Gastrocnemius medialis (tissue), 4 donors: ENCODE measurements around the gene CHRD. TPM values are rescaled to one million over a fixed set of nuclear protein-coding genes. Genes with fewer than 3 reads are reported as not detected.

Experiments
- ATAC-seq, 2 donors: fragments of 150-250 bp; one replicate each; pipeline ENCODE4 v1.9.1; 2016
- DNase-seq, 2 donors: peaks; one replicate each; pipeline ENCODE4 v3.0.0-alpha.2; 2019
- H3K27ac ChIP-seq, 4 donors: fragments of 200-600 bp; sonication (generic); 1 replicate in 1 of 4; 2 replicates in 3 of 4; pipeline ENCODE4 v1.5.1; 2016 to 2018; ENCODE audit warnings: mild to moderate bottlenecking in 2 of 4, moderate library complexity in 1 of 4
- H3K27me3 ChIP-seq, 3 donors: fragments of 200-600 bp; sonication (generic) in 2 of 3; 1 replicate in 1 of 3; 2 replicates in 2 of 3; pipeline versions ENCODE4 v1.5.1 to v1.6.0; 2016 to 2019; ENCODE audit warnings: mild to moderate bottlenecking in 1 of 3, moderate library complexity in 1 of 3
- H3K36me3 ChIP-seq, 2 donors: fragments of 200-600 bp; sonication (generic) in 1 of 2; one replicate each; pipeline ENCODE4 v1.5.1; 2017 to 2018
- H3K4me1 ChIP-seq, 2 donors: fragments of 200-600 bp; sonication (generic) in 1 of 2; one replicate each; pipeline ENCODE4 v1.5.1; 2016 to 2017; ENCODE audit warnings: mild to moderate bottlenecking in 2 of 2
- H3K4me3 ChIP-seq, 4 donors: fragments of 200-600 bp; sonication (generic) in 3 of 4; 1 replicate in 1 of 4; 2 replicates in 3 of 4; pipeline ENCODE4 v1.5.1; 2016 to 2019; ENCODE audit warnings: mild to moderate bottlenecking in 2 of 4
- H3K9me3 ChIP-seq, 3 donors: fragments of 200-600 bp; sonication (generic) in 2 of 3; 1 replicate in 1 of 3; 2 replicates in 2 of 3; pipeline ENCODE4 v1.5.1; 2016 to 2019
- POLR2A ChIP-seq, 2 donors: fragments of 450-650 bp; IDR thresholded peaks; one replicate each; pipeline ENCODE4 v1.6.1; 2017; ENCODE audit warnings: antibody characterized with exemption in 2 of 2, mild to moderate bottlenecking in 2 of 2, moderate library complexity in 2 of 2
- in situ Hi-C, 4 donors: fragments of 200-750 bp; cut with MboI; loops; one replicate each; pipeline versions ENCODE4 v1.15.0 to v1.8.0; 2017; ENCODE audit warnings: low sequenced_read_pairs in 4 of 4
- intact Hi-C: fragments of 100-400 bp; cut with DNase I; formaldehyde crosslinking; loops from one replicate; pipeline ENCODE4 v1.15.1; 2023; ENCODE audit warnings: low total_unique reads
- total RNA-seq, 4 donors: library from RNA; depleted of rRNA; stranded (reverse); fragments of >200 nt; gene quantifications; one replicate each; pipeline versions ENCODE4 v1.1.0 to v1.2.3, GENCODE V29; 2016
- TF ChIP-seq, protein P1 (sequence below), 5 experiments: fragments of 450-650 bp in 3 of 5; fragments of 200-600 bp in 2 of 5; sonication (generic) in 2 of 5; IDR thresholded peaks in 4 of 5; conservative IDR thresholded peaks in 1 of 5; 1 replicate in 4 of 5; 2 replicates in 1 of 5; pipeline ENCODE4 v1.5.1; 2016 to 2019; ENCODE audit warnings: antibody characterized with exemption in 5 of 5, mild to moderate bottlenecking in 3 of 5, moderate library complexity in 3 of 5

The CHRD gene
- total RNA-seq, 4 donors from 2014 or later, result 2.6 to 5.7 (median 3.4) TPM

GRCh38 chr3:184387174-184387714, 7.4 kb downstream of the CHRD start:
- DNase-seq (no peak), ATAC-seq (no peak)
- Histone ChIP-seq H3K9me3 (no peaks in the 10 kb centered on the region), H3K27ac (no peak overlapping the region), H3K4me3 (no peak overlapping the region), H3K4me1 (no peaks in the 10 kb centered on the region), H3K36me3 (no peaks in the 10 kb centered on the region), H3K27me3 (no peaks in the 10 kb centered on the region)
- intact Hi-C loops, result no loop called here
- TF ChIP-seq, protein P1, sequence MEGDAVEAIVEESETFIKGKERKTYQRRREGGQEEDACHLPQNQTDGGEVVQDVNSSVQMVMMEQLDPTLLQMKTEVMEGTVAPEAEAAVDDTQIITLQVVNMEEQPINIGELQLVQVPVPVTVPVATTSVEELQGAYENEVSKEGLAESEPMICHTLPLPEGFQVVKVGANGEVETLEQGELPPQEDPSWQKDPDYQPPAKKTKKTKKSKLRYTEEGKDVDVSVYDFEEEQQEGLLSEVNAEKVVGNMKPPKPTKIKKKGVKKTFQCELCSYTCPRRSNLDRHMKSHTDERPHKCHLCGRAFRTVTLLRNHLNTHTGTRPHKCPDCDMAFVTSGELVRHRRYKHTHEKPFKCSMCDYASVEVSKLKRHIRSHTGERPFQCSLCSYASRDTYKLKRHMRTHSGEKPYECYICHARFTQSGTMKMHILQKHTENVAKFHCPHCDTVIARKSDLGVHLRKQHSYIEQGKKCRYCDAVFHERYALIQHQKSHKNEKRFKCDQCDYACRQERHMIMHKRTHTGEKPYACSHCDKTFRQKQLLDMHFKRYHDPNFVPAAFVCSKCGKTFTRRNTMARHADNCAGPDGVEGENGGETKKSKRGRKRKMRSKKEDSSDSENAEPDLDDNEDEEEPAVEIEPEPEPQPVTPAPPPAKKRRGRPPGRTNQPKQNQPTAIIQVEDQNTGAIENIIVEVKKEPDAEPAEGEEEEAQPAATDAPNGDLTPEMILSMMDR (IDR thresholded peaks at IDR 0.05 in 4 of 5, conservative IDR thresholded peaks at IDR 0.05 in 1 of 5), result no peak
- TF ChIP-seq POLR2A (IDR thresholded peaks at IDR 0.05), result no peak
- in situ Hi-C loops, result no loop called here

- no peak overlapping the region for H3K4me3 ChIP-seq
- intact Hi-C loops, result no loop called here
- TF ChIP-seq POLR2A (IDR thresholded peaks at IDR 0.05), result no peak
- TF ChIP-seq, protein P1 (IDR thresholded peaks at IDR 0.05 in 4 of 5, conservative IDR thresholded peaks at IDR 0.05 in 1 of 5), result no peak
- no peaks in the 10 kb centered on the region for H3K9me3 ChIP-seq
- ATAC-seq (no peak), DNase-seq (no peak)
- no peaks in the 10 kb centered on the region for H3K27me3 ChIP-seq
- no peaks in the 10 kb centered on the region for H3K4me1 ChIP-seq
- in situ Hi-C loops, result no loop called here
- H3K27ac ChIP-seq, result no peak overlapping the region
- no peaks in the 10 kb centered on the region for H3K36me3 ChIP-seq
Observed at GRCh38 chr3:184388164-184388935, 8.5 kb downstream of the CHRD start.

GRCh38 chr3:184388936-184389230, 9.0 kb downstream of the CHRD start:
- Histone ChIP-seq H3K9me3 (no peaks in the 10 kb centered on the region), H3K27me3 (no peaks in the 10 kb centered on the region), H3K4me3 (no peak overlapping the region), H3K36me3 (no peaks in the 10 kb centered on the region), H3K27ac (no peak overlapping the region), H3K4me1 (no peaks in the 10 kb centered on the region)
- intact Hi-C loops, result no loop called here
- in situ Hi-C loops, result no loop called here
- DNase-seq, result no peak
- TF ChIP-seq POLR2A (IDR thresholded peaks at IDR 0.05), result no peak
- TF ChIP-seq, protein P1 (IDR thresholded peaks at IDR 0.05 in 4 of 5, conservative IDR thresholded peaks at IDR 0.05 in 1 of 5), result no peak
- no peak for ATAC-seq

DNA sequence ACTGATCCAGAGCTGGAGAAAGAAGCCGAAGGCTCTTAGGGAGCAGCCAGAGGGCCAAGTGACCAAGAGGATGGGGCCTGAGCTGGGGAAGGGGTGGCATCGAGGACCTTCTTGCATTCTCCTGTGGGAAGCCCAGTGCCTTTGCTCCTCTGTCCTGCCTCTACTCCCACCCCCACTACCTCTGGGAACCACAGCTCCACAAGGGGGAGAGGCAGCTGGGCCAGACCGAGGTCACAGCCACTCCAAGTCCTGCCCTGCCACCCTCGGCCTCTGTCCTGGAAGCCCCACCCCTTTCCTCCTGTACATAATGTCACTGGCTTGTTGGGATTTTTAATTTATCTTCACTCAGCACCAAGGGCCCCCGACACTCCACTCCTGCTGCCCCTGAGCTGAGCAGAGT, 9.5 kb downstream of the CHRD start:
- Histone ChIP-seq H3K4me1 (no peaks in the 10 kb centered on the region), H3K9me3 (no peaks in the 10 kb centered on the region), H3K36me3 (no peaks in the 10 kb centered on the region), H3K27me3 (no peaks in the 10 kb centered on the region), H3K27ac (no peak overlapping the region), H3K4me3 (no peak overlapping the region)
- intact Hi-C loops, result no loop called here
- no peak for DNase-seq
- in situ Hi-C loops, result no loop called here
- no peak for ATAC-seq
- TF ChIP-seq POLR2A (IDR thresholded peaks at IDR 0.05), result no peak
- TF ChIP-seq, protein P1 (IDR thresholded peaks at IDR 0.05 in 4 of 5, conservative IDR thresholded peaks at IDR 0.05 in 1 of 5), result no peak
